GM12874 (cell line): ENCODE measurements around the gene PKHD1.

ENCODE experiments used
- CTCF ChIP-seq: IDR thresholded peaks from 2 replicates; pipeline ENCODE4 v1.5.1; 2011; ENCODE audit warnings: low read depth, mild to moderate bottlenecking, control low read depth, low read length, moderate library complexity; ENCODE audit not compliant: insufficient read depth

PKHD1 gene

GRCh38 chr6:52130440-52130839 is 43.0 kb upstream of the PKHD1 start:
- TF ChIP-seq CTCF = no peak

GRCh38 chr6:52127957-52128356 is 40.5 kb upstream of the PKHD1 start:
- TF ChIP-seq CTCF = no peak

GRCh38 chr6:52126231-52126630 is 38.8 kb upstream of the PKHD1 start:
- TF ChIP-seq CTCF = no peak

- TF ChIP-seq CTCF = no peak
These were observed 38.2 kb upstream of the PKHD1 start for GRCh38 chr6:52125572-52125971.

- no peak for TF ChIP-seq CTCF
These were observed 37.7 kb upstream of the PKHD1 start for GRCh38 chr6:52125139-52125538.

GRCh38 chr6:52124126-52125121 is 37.0 kb upstream of the PKHD1 start:
- no peak for TF ChIP-seq CTCF

GRCh38 chr6:52123251-52123650 is 35.8 kb upstream of the PKHD1 start:
- no peak for TF ChIP-seq CTCF
